Stimulated activated naive B cell treated with anti-CD40 and anti-IgM and Interleukin-4, amounts not matched to agents 10 μg/mL and 1 μg/mL and 100 μg/mL, for 72 hours (primary cell): ENCODE data around the gene KCNE3.

ENCODE experiments used
- ATAC-seq, 2 donors: fragments of 150-1000 bp; cut with Tn5 transposase; replicated peaks; 2 replicates each; pipeline ENCODE4 v1.10.0; 2021; ENCODE audit warnings: moderate library complexity in 1 of 2
- DNase-seq: peaks from one replicate; pipeline ENCODE4 v3.0.0; 2021
- H3K27ac Mint-ChIP-seq: one replicate; pipeline ENCODE4 v1.8.0; 2022; ENCODE audit warnings: mild to moderate bottlenecking, mixed read lengths
- H3K27me3 Mint-ChIP-seq, 2 donors: one replicate each; pipeline ENCODE4 v1.8.0; 2022; ENCODE audit warnings: mixed read lengths in 2 of 2
- H3K36me3 Mint-ChIP-seq, 2 donors: one replicate each; pipeline ENCODE4 v1.8.0; 2022; ENCODE audit warnings: mixed read lengths in 2 of 2, mild to moderate bottlenecking in 1 of 2
- H3K4me1 Mint-ChIP-seq, 2 donors: one replicate each; pipeline ENCODE4 v1.8.0; 2022; ENCODE audit warnings: mixed read lengths in 2 of 2, mild to moderate bottlenecking in 1 of 2
- H3K4me3 Mint-ChIP-seq, 2 donors: one replicate each; pipeline ENCODE4 v1.8.0; 2022; ENCODE audit warnings: mild to moderate bottlenecking in 2 of 2, mixed read lengths in 2 of 2, moderate library complexity in 1 of 2
- H3K9me3 Mint-ChIP-seq, 2 donors: one replicate each; pipeline ENCODE4 v1.8.0; 2022; ENCODE audit warnings: mixed read lengths in 2 of 2, mild to moderate bottlenecking in 1 of 2

The KCNE3 gene

GRCh38 chr11:74466916-74467885, at the start of gene KCNE3:
Gene KCNE3, minus strand, starts transcription at chr11:74467549. Its CDS starts 9,986 bp downstream, at chr11:74457563.
- H3K4me3 Mint-ChIP-seq = peak within 1 kb of the TSS; percentile 9 to 69
- ATAC-seq = peak in 1 of 2 donors; percentile 22
- H3K36me3 Mint-ChIP-seq = peaks cover 0 to 2% of the 10 kb centered on the region in 2 donors
- H3K9me3 Mint-ChIP-seq = no peaks in the 10 kb centered on the region
- no peak for DNase-seq
- H3K27ac Mint-ChIP-seq = no peak within 1 kb of the TSS
- peaks cover 7% of the 10 kb centered on the region in 2 donors for H3K4me1 Mint-ChIP-seq
- peaks cover 46 to 49% of the 10 kb centered on the region in 2 donors for H3K27me3 Mint-ChIP-seq

GRCh38 chr11:74507582-74507981, 40.2 kb upstream of the KCNE3 start:
- Mint-ChIP-seq H3K27me3 (peaks cover 4 to 10% of the 10 kb centered on the region in 2 donors), H3K27ac (no peak overlapping the region), H3K4me1 (no peaks in the 10 kb centered on the region), H3K36me3 (peaks cover 0 to 3% of the 10 kb centered on the region in 2 donors), H3K4me3 (no peak overlapping the region), H3K9me3 (no peaks in the 10 kb centered on the region)
- ATAC-seq (no peak), DNase-seq (no peak)

- no peak for ATAC-seq
- H3K4me3 Mint-ChIP-seq = no peak overlapping the region
- H3K27me3 Mint-ChIP-seq = peaks cover 4 to 10% of the 10 kb centered on the region in 2 donors
- H3K4me1 Mint-ChIP-seq = no peaks in the 10 kb centered on the region
- H3K36me3 Mint-ChIP-seq = peaks cover 0 to 3% of the 10 kb centered on the region in 2 donors
- H3K9me3 Mint-ChIP-seq = peaks cover under 1 to 1% of the 10 kb centered on the region in 2 donors
- no peak overlapping the region for H3K27ac Mint-ChIP-seq
- DNase-seq = no peak
Measured at GRCh38 chr11:74506823-74507222, 39.5 kb upstream of the KCNE3 start.

GRCh38 chr11:74505911-74506310, 38.6 kb upstream of the KCNE3 start:
- Mint-ChIP-seq H3K27ac (no peak overlapping the region), H3K4me1 (no peaks in the 10 kb centered on the region), H3K4me3 (no peak overlapping the region), H3K9me3 (peaks cover 2 to 3% of the 10 kb centered on the region in 2 donors), H3K36me3 (peaks cover 0 to 7% of the 10 kb centered on the region in 2 donors), H3K27me3 (peaks cover 4 to 5% of the 10 kb centered on the region in 2 donors)
- no peak for DNase-seq
- ATAC-seq = no peak

- H3K27ac Mint-ChIP-seq = no peak overlapping the region
- H3K27me3 Mint-ChIP-seq = peaks cover 0 to 11% of the 10 kb centered on the region in 2 donors
- peaks cover 0 to 7% of the 10 kb centered on the region in 2 donors for H3K36me3 Mint-ChIP-seq
- DNase-seq (no peak), ATAC-seq (no peak)
- no peak overlapping the region for H3K4me3 Mint-ChIP-seq
- no peaks in the 10 kb centered on the region for H3K4me1 Mint-ChIP-seq
- H3K9me3 Mint-ChIP-seq = peaks cover 3 to 4% of the 10 kb centered on the region in 2 donors
Measured at GRCh38 chr11:74504100-74504691, 36.8 kb upstream of the KCNE3 start.

- Mint-ChIP-seq H3K27ac (no peak overlapping the region), H3K4me3 (no peak overlapping the region), H3K27me3 (peaks cover 0 to 2% of the 10 kb centered on the region in 2 donors), H3K9me3 (no peaks in the 10 kb centered on the region), H3K36me3 (peaks cover 11 to 13% of the 10 kb centered on the region in 2 donors), H3K4me1 (peaks cover 7 to 13% of the 10 kb centered on the region in 2 donors)
- ATAC-seq = no peak
- DNase-seq = no peak
Measured at GRCh38 chr11:74494916-74495315, 27.6 kb upstream of the KCNE3 start.

- DNase-seq = no peak
- peaks cover 11 to 13% of the 10 kb centered on the region in 2 donors for H3K36me3 Mint-ChIP-seq
- H3K9me3 Mint-ChIP-seq = no peaks in the 10 kb centered on the region
- peaks cover 7 to 13% of the 10 kb centered on the region in 2 donors for H3K4me1 Mint-ChIP-seq
- peak overlapping the region; percentile 75 for H3K27ac Mint-ChIP-seq
- H3K27me3 Mint-ChIP-seq = no peaks in the 10 kb centered on the region
- ATAC-seq = no peak
- H3K4me3 Mint-ChIP-seq = peak overlapping the region; percentile 63 to 73
Measured at GRCh38 chr11:74493791-74494630, 26.7 kb upstream of the KCNE3 start.

GRCh38 chr11:74492974-74493790, 25.8 kb upstream of the KCNE3 start, which contains the start of gene LIPT2:
Gene LIPT2, minus strand, starts transcription at chr11:74493724. Its CDS starts 21 bp downstream, at chr11:74493703.
- no peaks in the 10 kb centered on the region for H3K27me3 Mint-ChIP-seq
- DNase-seq (peak; percentile 96), ATAC-seq (peak; percentile 98)
- H3K27ac Mint-ChIP-seq = peak within 1 kb of the TSS; percentile 75
- H3K36me3 Mint-ChIP-seq = peaks cover 11 to 13% of the 10 kb centered on the region in 2 donors
- peak within 1 kb of the TSS; percentile 63 to 73 for H3K4me3 Mint-ChIP-seq
- peaks cover 7 to 13% of the 10 kb centered on the region in 2 donors for H3K4me1 Mint-ChIP-seq
- H3K9me3 Mint-ChIP-seq = no peaks in the 10 kb centered on the region

- H3K27me3 Mint-ChIP-seq = no peaks in the 10 kb centered on the region
- H3K9me3 Mint-ChIP-seq = no peaks in the 10 kb centered on the region
- H3K4me3 Mint-ChIP-seq = peak overlapping the region; percentile 63 to 73
- DNase-seq = no peak
- peaks cover 7 to 13% of the 10 kb centered on the region in 2 donors for H3K4me1 Mint-ChIP-seq
- peaks cover 5 to 7% of the 10 kb centered on the region in 2 donors for H3K36me3 Mint-ChIP-seq
- no peak for ATAC-seq
- H3K27ac Mint-ChIP-seq = peak overlapping the region; percentile 69
Measured at GRCh38 chr11:74492084-74492483, 24.7 kb upstream of the KCNE3 start.

GRCh38 chr11:74490941-74491340, 23.6 kb upstream of the KCNE3 start:
- H3K36me3 Mint-ChIP-seq = peaks cover 0 to 2% of the 10 kb centered on the region in 2 donors
- H3K27me3 Mint-ChIP-seq = no peaks in the 10 kb centered on the region

GRCh38 chr11:74487875-74488274, 20.5 kb upstream of the KCNE3 start:
- Mint-ChIP-seq H3K27me3 (no peaks in the 10 kb centered on the region), H3K4me1 (peaks cover 0 to 4% of the 10 kb centered on the region in 2 donors), H3K36me3 (peaks cover 0 to 2% of the 10 kb centered on the region in 2 donors), H3K9me3 (no peaks in the 10 kb centered on the region), H3K27ac (no peak overlapping the region), H3K4me3 (no peak overlapping the region)
- no peak for ATAC-seq
- no peak for DNase-seq

More at GRCh38 chr11:74490941-74491340, 23.6 kb upstream of the KCNE3 start:
- Mint-ChIP-seq H3K9me3 (no peaks in the 10 kb centered on the region), H3K4me1 (peaks cover 7% of the 10 kb centered on the region in 2 donors), H3K27ac (no peak overlapping the region), H3K4me3 (no peak overlapping the region)
- DNase-seq (no peak), ATAC-seq (no peak)

- H3K9me3 Mint-ChIP-seq = no peaks in the 10 kb centered on the region
- no peaks in the 10 kb centered on the region for H3K27me3 Mint-ChIP-seq
- no peaks in the 10 kb centered on the region for H3K4me1 Mint-ChIP-seq
- DNase-seq (no peak), ATAC-seq (no peak)
- no peaks in the 10 kb centered on the region for H3K36me3 Mint-ChIP-seq
- H3K27ac Mint-ChIP-seq = no peak overlapping the region
- no peak overlapping the region for H3K4me3 Mint-ChIP-seq
Measured at GRCh38 chr11:74485868-74486267, 18.5 kb upstream of the KCNE3 start.
